LoVo (cell line): ENCODE results near the gene TOM1.

Experiments used
- DNase-seq: peaks from one replicate; pipeline ENCODE4 v3.0.0-alpha.2; 2016; ENCODE audit warnings: low spot score

Gene TOM1

DNA sequence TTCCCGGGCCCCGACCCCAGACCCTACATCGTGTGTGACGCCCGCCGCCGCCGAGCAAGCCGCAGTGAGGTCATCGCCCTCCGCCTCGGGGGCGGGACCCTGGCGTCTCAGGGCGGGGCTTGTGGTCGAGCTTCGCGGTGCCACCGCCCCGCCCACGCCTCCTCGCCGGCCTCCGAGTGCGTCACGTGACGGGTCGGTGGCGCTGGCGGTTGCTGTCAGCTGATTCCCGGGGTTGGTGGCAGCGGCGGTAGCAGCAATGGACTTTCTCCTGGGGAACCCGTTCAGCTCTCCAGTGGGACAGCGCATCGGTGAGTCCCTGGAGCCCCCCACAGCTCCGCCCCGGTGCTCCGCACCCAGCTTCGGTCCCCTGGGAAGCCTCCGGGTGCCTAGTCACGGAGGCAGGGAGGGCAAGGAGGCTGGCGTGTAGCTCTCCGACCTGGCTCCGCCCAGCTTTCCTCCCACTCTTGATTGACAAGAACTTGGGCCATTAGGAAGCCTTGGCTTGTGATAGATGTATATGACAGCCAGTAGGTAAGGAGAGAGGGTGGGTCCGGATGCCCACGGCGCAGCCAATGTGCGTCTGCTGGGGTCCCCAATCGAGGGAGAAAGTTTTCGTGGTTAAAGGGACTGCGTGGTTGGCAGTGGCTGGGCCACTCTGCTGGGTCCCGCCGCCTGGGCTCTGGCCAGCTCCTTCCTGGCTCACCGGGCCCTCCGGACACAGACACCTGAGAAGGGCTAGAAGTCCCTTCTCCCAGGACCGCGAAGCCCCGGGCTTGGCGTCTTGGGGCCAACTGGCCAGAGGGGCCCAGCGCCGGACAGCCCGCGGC, at the start of gene TOM1:
Gene TOM1 (plus strand): TSS at position 222 of the 827 bp plus-strand sequence. CDS start 35 bp downstream, at position 257.
- DNase-seq = peak; percentile 96

DNA sequence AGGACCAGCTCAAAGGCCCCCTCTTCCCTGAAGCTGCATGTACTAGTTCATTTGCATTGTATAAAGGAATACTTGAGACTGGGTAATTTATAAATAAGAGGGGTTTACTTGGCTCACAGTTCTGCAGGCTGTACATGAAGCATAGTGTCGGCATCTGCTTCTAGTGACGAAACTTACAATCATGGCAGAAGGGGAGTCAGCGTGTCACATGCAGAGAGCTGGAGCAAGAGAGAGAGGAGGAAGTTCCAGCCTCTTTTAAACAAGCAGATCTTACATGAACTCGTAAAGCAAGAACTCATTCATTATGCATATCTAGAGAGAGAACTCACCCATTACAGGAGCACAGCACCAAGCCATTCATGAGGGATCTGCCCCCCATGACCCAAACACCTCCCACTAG, 49.5 kb upstream of the TOM1 start:
- no peak for DNase-seq

DNA sequence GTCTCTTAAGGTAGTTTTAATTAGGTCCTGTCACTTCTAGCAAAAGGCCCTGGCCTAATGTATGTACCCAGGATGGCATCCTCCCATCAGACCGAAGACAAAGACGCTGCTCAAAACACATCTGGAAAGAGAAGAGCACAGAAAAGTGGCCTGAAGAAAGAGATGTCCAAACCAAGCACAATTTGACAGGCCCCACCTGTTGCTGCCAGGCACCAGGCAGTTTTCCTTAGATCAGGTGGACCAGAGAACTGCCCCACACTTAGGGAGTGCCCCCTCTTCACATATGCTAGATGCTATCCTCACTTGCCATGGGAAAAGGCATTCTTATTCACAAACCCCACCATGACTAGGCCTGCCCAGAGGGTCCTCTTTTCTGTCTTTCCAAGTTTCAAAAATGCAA, 45.7 kb upstream of the TOM1 start:
- no peak for DNase-seq

DNA sequence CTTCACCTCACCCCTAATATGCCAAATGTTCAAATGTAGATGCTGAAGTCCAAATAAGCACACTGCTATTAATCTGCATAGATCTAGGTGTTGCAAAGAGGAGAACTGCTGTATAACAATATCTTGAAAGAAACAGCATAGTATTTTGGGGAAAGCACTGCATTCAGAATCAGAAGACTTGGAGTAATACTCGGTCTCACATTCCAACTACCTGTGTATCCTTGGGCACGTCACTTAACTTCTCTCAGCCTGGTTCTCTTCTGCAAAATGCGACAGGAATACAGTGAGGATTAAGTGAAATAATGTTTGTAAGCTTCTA, 42.7 kb upstream of the TOM1 start:
- DNase-seq = no peak

DNA sequence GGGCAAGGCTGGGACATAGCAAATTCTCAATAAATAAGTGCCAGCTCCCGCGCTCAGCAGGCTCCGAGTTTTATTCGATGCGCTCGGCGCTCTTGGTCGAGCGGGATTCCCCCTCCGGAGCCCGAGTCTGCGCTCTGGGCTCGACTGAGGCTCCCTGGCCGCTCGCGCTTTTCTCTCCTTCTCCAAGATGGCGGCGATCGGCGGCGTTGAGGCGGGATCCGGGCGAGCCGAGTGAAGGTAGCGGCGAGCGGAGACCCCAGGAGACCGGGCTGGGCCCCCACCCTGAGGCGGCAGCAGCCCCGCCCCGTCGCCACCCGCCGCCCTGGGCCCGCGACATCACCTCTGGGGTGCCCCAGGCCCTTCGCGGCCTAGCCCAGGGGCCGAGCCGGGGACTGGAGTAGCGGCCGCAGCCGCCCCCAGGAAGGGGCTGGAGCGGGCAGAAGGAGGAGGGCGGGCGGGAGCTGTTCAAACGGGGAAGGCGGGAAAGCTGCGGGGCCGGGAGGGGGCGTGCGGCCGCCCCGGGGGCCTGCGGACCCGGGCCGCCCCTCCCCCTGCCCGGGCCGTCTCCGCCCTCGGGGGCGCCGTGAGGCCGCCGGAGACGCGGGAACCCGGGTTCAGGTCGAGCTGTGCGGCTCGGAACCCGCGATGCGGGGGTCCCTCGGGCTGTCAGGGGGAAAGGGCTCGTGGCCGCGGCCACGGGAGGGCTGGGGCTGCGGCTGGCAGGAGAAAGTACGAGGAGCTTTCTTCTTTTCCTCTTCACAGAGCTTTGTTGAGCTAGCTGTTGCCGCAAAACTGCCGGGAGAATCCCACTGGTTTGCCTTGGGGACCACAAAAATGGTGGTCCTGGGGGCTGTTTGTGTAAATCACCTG, 42.1 kb upstream of the TOM1 start, which contains the start of gene HMGXB4:
Gene HMGXB4 (plus strand): TSS at position 173 of the 870 bp plus-strand sequence. CDS start 4,898 bp downstream, outside the sequence.
- DNase-seq = peak; percentile 83

DNA sequence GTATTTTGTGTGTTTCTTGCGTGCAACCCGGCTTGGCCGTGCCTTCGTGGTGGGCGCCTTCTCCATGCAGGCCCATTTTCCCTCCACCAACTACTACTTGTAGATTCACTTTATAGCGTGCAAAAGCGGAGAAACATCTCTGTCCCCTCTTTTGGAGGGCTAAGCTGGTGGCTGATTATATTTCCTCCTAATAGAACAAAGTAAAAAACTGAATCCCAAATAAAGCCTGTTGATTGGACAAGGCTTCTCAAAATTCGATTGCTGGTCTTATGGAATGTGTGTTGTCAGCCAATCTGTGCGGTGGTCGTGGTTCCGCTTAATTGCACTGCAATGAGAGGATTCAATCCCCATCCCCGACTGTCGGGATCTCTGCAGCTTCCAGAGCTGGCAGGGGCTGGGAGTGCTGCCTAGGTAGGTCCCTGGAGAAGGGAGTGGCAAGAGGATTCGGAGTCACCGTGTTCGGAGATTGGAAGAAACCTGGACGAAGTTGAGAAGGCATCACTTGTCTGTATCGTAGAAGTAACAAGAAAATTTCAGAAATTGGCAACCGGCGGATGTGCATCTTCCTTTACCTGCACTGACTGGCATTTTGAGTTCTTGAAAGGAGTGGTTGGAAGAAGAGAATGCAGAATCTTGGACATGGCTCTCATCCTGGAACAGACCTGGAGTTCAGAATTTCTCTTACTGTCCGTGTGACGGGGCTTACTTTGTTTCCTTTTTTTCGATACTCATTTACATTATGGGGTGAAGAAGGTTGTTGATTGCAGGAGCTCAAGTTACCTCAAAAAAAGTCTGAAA, 41.3 kb upstream of the TOM1 start:
- peak; percentile 3 for DNase-seq

DNA sequence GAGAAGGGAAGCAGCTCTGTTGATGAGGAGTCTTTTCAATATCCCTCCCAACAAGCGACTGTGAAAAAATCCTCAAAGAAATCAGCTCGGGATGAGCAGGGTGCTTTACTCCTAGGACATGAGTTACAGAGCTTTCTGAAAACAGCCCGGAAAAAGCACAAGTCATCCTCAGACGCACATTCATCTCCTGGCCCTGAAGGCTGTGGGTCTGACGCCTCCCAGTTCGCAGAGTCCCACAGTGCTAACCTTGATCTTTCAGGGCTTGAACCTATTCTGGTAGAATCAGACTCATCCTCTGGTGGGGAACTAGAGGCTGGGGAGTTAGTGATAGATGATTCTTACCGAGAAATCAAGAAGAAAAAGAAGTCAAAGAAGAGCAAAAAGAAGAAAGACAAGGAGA, 34.7 kb upstream of the TOM1 start:
- no peak for DNase-seq

DNA sequence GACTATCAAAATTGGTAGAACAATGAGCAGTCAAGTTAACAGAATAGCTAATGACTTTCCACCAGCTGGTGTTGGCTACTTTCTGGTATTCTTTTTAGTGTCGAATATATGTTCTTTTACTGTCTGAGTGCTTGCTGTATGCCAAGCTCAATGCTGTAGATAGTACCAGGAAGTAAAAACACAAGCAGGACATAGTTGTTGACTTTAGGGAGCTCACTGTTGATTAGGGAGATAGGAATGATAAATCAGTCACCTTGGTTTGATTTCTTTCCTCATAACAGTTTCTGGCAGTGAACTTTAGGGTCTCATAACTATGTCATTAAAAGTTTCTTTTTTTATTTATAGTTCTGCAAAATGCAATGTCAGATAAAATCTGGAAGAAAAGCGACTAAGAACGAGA, 33.4 kb upstream of the TOM1 start:
- DNase-seq = no peak

DNA sequence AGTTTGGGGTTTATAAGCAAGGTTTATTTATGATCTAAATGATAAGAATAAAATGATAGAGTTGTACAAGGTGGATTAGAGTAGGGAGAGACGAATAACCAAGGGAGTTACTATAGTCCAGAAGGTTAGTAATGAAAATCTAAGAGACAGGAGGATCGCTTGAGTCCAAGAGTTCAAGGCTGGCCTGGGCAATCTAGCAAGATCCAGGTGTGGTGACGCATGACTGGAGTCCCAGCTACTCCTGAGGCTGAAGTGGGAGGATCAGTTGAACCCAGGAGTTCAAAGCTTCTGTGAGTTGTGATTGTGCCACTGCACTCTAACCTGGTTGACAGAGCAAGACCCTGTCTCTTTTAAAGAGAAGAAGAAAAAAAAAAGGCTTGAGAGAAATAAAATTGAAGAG, 30.1 kb upstream of the TOM1 start:
- DNase-seq = no peak

DNA sequence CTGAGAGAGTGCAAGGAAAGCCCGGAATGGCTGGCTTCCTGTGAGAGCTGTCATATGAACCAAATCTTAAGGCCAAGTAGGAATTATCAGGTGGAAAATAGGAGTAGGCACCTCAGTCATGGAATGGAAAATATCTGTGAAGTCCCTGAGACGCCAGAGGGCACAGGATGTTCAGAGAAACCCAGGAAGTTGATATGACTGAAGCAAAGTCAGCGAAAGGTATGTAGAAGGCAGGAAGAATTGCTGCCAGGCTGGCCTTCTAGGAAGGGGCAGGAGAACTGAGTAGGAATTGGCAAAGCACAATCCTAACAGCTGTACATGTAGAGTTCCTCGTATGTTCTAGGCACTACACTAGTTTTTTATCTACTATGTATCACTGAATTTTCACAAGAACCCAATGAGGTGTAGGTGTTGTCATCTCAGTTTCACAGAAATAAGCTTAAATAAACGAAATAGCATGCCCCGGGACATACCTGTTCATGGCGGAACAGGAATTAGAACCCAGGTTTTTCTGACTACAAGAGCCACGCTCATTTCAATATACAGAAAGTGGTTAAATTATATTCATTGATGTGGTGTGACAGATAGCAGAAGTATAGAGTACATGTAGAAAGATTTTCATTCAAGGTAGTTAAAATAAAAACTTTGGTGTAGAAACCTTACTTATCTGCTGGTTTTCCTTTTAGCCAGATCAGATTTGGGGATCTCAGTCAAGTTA, 25.4 kb upstream of the TOM1 start:
- no peak for DNase-seq

DNA sequence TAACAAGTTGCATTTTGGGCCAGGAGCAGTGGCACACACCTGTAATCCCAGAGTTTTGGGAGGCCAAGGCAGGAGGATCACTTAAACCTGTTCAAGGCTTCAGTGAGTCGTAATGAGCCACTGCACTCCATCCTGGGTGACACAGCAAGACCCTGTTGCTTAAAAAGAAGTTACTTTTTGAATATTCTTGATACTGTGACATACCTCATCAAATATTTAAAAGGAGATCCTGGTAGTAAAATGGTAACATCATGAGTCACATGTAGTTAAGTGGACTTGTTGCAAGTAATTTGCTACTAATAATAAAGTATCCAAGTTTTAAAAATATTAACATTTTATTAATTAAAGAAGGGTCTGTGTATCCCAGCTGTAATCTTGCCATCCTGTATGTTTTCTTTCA, 24.1 kb upstream of the TOM1 start:
- DNase-seq = no peak

DNA sequence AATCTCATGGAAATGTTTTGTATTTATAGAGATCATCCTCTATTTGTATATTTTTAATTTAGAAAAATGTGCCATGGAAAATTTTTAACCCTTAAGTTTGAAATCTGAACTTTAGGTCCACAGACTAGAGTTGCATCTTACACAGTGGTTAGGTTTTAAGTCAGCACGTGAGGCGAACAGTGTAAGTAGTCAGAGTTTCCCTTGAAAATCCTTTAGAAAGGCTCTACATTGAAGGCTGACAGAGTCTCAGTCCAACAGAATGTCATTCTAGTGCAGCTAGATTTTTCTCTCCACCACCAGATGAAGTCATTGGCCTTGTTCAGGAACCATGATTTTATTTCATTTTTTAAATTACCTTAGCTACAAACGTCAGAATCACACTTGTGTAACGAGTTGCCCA, 23.7 kb upstream of the TOM1 start:
- DNase-seq = no peak

DNA sequence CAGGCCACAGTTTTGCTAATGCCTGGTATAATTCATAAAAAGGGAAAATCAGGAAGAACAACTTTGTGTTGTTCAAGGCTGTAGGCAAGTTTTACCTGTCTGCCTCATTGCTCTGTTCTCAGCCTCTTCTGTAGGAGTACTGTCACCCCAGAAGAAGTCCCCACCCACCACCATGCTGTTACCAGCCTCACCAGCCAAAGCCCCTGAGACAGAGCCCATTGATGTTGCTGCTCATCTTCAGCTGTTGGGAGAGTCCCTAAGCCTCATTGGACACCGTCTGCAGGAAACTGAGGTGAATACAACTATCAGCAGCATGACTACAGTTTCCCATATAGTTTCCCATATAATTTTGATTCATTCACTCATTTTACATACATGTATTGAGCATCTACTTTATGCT, 11.6 kb upstream of the TOM1 start:
- no peak for DNase-seq

DNA sequence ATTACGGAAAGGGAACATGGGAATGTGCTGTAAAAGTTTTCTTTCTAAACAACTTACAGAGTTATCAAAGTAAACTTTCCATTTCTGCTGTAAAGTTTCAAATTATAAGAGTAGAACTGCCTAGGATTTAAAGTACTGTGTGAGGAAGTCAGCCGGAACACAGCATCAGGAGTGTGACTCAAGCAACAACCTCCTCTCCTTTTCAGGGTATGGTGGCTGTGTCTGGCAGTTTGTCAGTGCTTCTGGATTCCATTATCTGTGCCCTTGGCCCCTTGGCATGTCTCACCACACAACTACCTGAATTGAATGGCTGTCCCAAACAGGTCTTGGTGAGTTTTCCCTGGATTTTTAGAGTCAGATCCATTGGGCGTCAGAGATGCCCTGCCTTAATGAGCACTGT, 6.9 kb upstream of the TOM1 start:
- DNase-seq = no peak

DNA sequence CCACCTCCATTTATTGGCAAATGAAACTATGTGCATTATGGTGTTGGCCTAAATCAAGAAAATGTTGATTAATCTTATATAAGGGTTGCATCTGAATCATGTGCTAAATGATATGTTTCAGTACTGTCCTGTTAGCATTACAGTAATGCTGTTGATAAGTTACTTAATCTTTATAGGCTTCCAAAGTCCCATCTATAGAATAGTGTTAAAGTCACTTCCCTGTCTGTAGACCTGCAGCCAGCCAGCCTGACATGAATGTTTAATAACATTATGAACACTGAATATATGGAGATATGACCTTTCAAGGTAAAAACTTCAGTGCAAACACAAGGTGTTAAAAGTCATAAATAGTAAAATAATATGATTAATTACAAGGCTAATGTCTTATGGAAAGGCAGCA, 3.6 kb upstream of the TOM1 start:
- no peak for DNase-seq

DNA sequence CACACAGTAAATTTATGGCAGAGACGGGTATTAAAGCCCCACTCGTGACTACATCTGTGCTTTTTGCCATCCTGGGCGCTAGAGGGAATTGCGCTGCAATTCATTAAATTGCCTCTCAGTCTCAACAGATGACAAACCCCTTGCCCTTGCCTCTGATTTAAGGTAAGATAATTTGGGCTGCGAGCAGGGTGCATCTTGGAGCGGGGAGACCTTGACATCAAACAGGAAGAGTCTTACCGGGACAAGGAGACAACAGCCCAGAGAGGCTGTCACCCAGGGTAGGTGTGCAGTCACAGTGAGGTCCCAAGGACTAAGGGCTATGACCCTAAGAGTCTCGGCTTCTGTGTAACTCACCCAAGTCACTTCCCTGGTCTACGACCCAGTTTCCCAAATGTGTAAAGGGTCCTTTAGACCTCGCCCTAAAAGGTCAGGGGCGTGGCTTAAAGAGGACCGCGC, 449 bp upstream of the TOM1 start:
- no peak for DNase-seq

DNA sequence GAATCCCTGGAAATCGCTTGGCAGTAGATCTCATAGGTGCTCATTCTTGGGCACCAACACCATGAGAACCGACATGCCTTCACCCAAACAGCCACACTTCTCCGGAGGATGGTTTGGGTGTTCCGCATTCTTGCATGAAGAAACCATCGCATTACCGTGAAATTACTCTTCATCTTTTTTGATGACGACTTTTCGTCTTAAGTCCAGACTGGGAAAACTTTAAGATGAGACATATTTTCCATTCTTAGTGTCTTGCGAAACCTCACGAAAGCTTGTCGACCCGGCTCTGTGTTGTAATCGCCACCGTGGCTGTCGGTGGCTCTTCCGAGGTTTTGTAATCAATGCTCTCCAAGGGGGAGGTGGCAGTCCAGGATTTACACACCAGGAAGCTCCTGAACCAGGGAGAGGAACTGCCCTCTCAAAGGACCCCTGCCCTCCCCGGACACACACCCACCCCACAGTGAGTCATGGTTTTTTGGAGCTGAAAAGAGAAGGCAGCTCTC, 1.7 kb downstream of the TOM1 start:
- DNase-seq = peak; percentile 52

DNA sequence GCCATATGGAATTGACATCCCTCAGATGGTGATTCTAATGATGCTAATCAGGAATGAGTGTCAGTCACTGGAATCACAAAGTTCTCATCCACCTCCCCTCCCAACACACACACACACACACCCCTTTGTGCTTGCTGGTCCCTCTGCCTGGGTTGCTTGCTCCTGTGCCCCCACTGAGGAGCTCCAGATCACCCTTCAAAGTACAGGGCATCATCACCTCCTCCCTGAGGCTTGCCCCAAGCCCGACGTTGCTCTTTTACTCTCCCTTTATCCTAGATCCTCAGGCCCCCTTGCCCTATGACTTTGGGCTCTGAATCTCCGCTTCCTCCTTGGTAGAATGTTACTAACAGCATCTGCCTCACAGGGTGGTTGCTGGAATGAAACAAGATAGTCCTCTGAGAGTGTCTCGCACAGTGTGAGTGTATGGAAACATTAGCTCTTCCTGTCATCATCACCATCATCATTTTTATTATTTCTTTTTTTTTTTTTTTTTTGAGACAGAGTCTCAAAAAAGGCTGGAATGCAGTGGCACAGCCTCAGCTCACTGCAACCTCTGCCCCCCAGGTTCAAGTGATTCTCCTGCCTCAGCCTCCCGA, 3.4 kb downstream of the TOM1 start:
- DNase-seq = no peak

DNA sequence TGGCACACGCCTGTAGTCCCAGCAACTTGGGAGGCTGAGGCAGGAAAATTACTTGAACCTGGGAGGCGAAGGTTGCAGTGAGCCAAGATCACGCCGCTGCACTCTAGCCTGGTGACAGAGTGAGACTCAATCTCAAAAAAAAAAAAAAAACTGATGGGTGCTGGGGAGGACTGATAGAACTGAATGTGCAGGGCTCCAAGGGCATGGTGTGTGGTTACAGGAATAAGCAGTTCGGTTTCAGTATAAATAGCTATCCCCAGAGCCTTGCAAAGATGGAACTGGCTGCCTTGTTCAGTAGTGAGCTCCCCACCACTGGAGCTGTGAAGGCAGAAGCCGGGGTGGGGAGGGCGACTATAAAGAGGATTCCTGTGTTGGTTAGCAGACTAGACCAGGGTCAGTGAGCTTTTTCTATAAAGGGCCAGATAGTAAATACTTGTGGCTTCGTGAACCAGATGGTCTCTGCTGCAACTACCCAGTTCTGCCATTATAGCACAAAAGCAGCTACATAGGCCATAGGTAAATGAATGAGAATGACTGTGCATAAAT, 5.9 kb downstream of the TOM1 start:
- DNase-seq = no peak

DNA sequence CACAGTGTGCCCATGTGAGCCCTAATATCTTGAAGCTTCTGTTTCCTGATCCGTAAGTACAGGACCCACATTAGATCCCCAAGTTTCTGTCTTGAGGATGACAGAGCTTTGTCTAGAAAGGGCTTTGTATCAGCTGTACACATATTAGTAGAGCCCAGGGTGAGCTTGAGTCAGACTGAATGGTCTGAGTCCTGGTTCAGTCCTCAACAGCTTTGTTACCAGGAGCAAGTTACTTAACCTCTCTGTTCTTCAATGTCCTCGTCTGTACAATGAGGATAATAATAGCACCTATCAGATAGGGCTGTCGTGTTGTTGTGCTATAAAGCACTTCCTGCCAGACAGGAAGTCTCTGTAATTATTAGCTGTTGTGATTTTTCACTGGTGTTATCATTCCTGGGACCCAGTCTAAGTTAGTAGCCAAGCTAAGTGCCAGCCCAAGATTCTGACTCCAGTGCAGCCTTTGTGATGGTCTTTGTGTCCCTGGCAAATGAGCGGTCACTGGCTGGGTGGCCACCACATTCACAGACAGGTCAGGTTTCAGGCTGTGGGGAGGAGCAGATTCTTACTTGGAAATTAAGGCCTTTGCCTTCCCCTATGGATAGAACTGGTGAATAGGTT, 6.8 kb downstream of the TOM1 start:
- DNase-seq = no peak
